K562 (cell line): ENCODE measurements around the gene PRKCB. TPM values are rescaled to one million over a fixed set of nuclear protein-coding genes. Genes with fewer than 3 reads are reported as not detected.

ENCODE experiments used
- ARID1B ChIP-seq: fragments of 450-650 bp; IDR thresholded peaks from 2 replicates; pipeline ENCODE4 v1.6.1; 2016; ENCODE audit warnings: antibody characterized with exemption, mild to moderate bottlenecking, inconsistent platforms
- ARID3A ChIP-seq: IDR thresholded peaks from 2 replicates; pipeline ENCODE4 v1.6.1; 2012; ENCODE audit warnings: low read depth, low read length, improper control_type of control experiment, borderline replicate concordance
- EP400 ChIP-seq: fragments of 450-650 bp; IDR thresholded peaks from 2 replicates; pipeline ENCODE4 v1.6.1; 2017; ENCODE audit warnings: antibody characterized with exemption, mild to moderate bottlenecking, moderate library complexity
- FOXA1 ChIP-seq: fragments of 450-650 bp; IDR thresholded peaks from 2 replicates; pipeline ENCODE4 v1.6.1; 2016; ENCODE audit warnings: mild to moderate bottlenecking, borderline replicate concordance
- GABPB2 ChIP-seq: fragments of 250-450 bp; sonication (Bioruptor Pico); conservative IDR thresholded peaks from 2 replicates; pipeline ENCODE4 v1.5.1; 2021; ENCODE audit warnings: mild to moderate bottlenecking
- GATAD2A ChIP-seq: fragments of 450-650 bp; IDR thresholded peaks from 2 replicates; pipeline ENCODE4 v1.6.1; 2017
- HDAC3 ChIP-seq: fragments of 450-650 bp; IDR thresholded peaks from 2 replicates; pipeline ENCODE4 v1.6.1; 2018; ENCODE audit warnings: borderline replicate concordance, mild to moderate bottlenecking, moderate library complexity; ENCODE audit not compliant: partially characterized antibody
- HNRNPH1 ChIP-seq: fragments of 200-400 bp; formaldehyde crosslinking; optimal IDR thresholded peaks from 2 replicates; pipeline ENCODE3; 2017; ENCODE audit warnings: low read depth, mild to moderate bottlenecking, low read length, moderate library complexity
- JUND ChIP-seq, 2 experiments: IDR thresholded peaks; 2 replicates in 1 of 2; 3 replicates in 1 of 2; pipeline ENCODE4 v1.6.1; 2011; ENCODE audit warnings: borderline replicate concordance in 2 of 2, low read depth in 2 of 2, low read length in 2 of 2, improper control_type of control experiment in 1 of 2, missing biosample characterization in 1 of 2, missing genetic modification characterization in 1 of 2, missing genetic modification reagents in 1 of 2
- PHB ChIP-seq: fragments of 250-450 bp; sonication (Bioruptor Pico); IDR thresholded peaks from 2 replicates; pipeline ENCODE4 v1.5.0; 2021
- PHF21A ChIP-seq: fragments of 450-650 bp; IDR thresholded peaks from 2 replicates; pipeline ENCODE4 v1.6.1; 2017; ENCODE audit warnings: low read depth, borderline replicate concordance
- POLR2AphosphoS5 ChIP-seq: IDR thresholded peaks from 2 replicates; pipeline ENCODE4 v1.6.1; 2011; ENCODE audit warnings: mild to moderate bottlenecking, low read depth, low read length, moderate library complexity; ENCODE audit not compliant: control insufficient read depth, insufficient read depth
- RBM14 ChIP-seq: fragments of 200-400 bp; formaldehyde crosslinking; IDR thresholded peaks from 2 replicates; pipeline ENCODE4 v1.6.1; 2018; ENCODE audit warnings: low read depth, mild to moderate bottlenecking, low read length, moderate library complexity, borderline replicate concordance; ENCODE audit not compliant: insufficient read depth
- RBM15 ChIP-seq: fragments of 200-400 bp; formaldehyde crosslinking; IDR thresholded peaks from 2 replicates; pipeline ENCODE4 v1.6.1; 2018; ENCODE audit warnings: mild to moderate bottlenecking, low read length, moderate library complexity; ENCODE audit not compliant: insufficient read depth
- RCOR1 ChIP-seq, 2 experiments: IDR thresholded peaks; 2 replicates each; pipeline ENCODE4 v1.6.1; 2012; ENCODE audit warnings: low read depth in 2 of 2, low read length in 2 of 2, borderline replicate concordance in 1 of 2, improper control_type of control experiment in 1 of 2
- ZBTB7A ChIP-seq: IDR thresholded peaks from 2 replicates; pipeline ENCODE4 v1.6.1; 2011; ENCODE audit warnings: low read depth, mild to moderate bottlenecking, low read length, moderate library complexity, borderline replicate concordance; ENCODE audit not compliant: control insufficient read depth
- ZEB2 ChIP-seq: fragments of 450-650 bp; IDR thresholded peaks from 2 replicates; pipeline ENCODE4 v1.6.1; 2016
- ZNF444 ChIP-seq: fragments of 250-450 bp; sonication (Bioruptor Pico); IDR thresholded peaks from 2 replicates; pipeline ENCODE4 v1.4.0; 2020; ENCODE audit warnings: mild to moderate bottlenecking, moderate library complexity
- ZNF584 ChIP-seq: fragments of 200-800 bp; sonication (Bioruptor generic); IDR thresholded peaks from 2 replicates; pipeline ENCODE4 v1.6.1; 2016; ENCODE audit warnings: low read depth, mild to moderate bottlenecking, missing genetic modification characterization, missing compliant biosample characterization
- polyA plus RNA-seq, 8 experiments: library from polyadenylated mRNA; depleted of rRNA in 4 of 8; stranded (reverse) in 5 of 8; unstranded in 3 of 8; fragments of >200 nt; fragmentation: Nextera tagmentation in 2 of 8; fragmentation: Illumina TruSeq in 1 of 8; extraction: Ambion mirVana in 2 of 8; extraction: Trizol in 1 of 8; gene quantifications; 2 replicates each; pipeline versions ENCODE4 v1.2.1 to v1.2.3, GENCODE V29; 2011 to 2014; ENCODE audit warnings: inconsistent platforms in 1 of 8, missing spikeins in 1 of 8
- total RNA-seq, 7 experiments: library from RNA; depleted of rRNA in 6 of 7; stranded (reverse); fragments of >200 nt in 6 of 7; fragmentation: Illumina TruSeq in 2 of 7; extraction: Trizol in 2 of 7; gene quantifications; 2 replicates each; pipeline versions ENCODE4 v1.2.1 to v1.2.3, GENCODE V29; 2011 to 2021; ENCODE audit warnings: low replicate concordance in 1 of 7
- TF ChIP-seq, protein P1 (sequence below): sonication (generic); formaldehyde crosslinking; IDR thresholded peaks from 2 replicates; pipeline ENCODE4 v1.8.1; 2023; ENCODE audit warnings: mild to moderate bottlenecking, missing genetic modification reagents
- TF ChIP-seq, protein P2 (sequence below), 3 experiments: fragments of 200-800 bp in 1 of 3; fragments of 250-450 bp in 1 of 3; fragments of 450-650 bp in 1 of 3; sonication (Bioruptor Pico) in 1 of 3; sonication (Bioruptor generic) in 1 of 3; formaldehyde crosslinking in 1 of 3; IDR thresholded peaks; 2 replicates each; pipeline versions ENCODE4 v1.6.1 to v1.8.0; 2016 to 2022; ENCODE audit warnings: mild to moderate bottlenecking in 2 of 3, missing genetic modification characterization in 2 of 3, missing compliant biosample characterization in 1 of 3, moderate library complexity in 1 of 3

PRKCB gene
- total and polyA plus RNA-seq, 9 of the 15 experiments (the other 6 are each of a cell fraction or from before 2014, with no cell fraction given) = 49.9 to 276 (median 148) TPM

GRCh38 chr16:23907457-23907902 is 71.7 kb downstream of the PRKCB start (continued):
- TF ChIP-seq, protein P1, sequence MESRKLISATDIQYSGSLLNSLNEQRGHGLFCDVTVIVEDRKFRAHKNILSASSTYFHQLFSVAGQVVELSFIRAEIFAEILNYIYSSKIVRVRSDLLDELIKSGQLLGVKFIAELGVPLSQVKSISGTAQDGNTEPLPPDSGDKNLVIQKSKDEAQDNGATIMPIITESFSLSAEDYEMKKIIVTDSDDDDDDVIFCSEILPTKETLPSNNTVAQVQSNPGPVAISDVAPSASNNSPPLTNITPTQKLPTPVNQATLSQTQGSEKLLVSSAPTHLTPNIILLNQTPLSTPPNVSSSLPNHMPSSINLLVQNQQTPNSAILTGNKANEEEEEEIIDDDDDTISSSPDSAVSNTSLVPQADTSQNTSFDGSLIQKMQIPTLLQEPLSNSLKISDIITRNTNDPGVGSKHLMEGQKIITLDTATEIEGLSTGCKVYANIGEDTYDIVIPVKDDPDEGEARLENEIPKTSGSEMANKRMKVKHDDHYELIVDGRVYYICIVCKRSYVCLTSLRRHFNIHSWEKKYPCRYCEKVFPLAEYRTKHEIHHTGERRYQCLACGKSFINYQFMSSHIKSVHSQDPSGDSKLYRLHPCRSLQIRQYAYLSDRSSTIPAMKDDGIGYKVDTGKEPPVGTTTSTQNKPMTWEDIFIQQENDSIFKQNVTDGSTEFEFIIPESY = no peak
- peak; percentile 94 for TF ChIP-seq POLR2AphosphoS5
- TF ChIP-seq EP400 = peak; percentile 54; the same call in 1 of the 2 replicates
- no peak for TF ChIP-seq PHF21A
- TF ChIP-seq ARID3A = 0 out of 2 replicates have a peak, but pooled peaks have one; percentile 37
- TF ChIP-seq GABPB2 (CRISPR knock-in tag) = no peak
- peak; percentile 87 to 98; a peak in 3 of 4 replicates for TF ChIP-seq RCOR1 (IDR thresholded peaks at IDR 0.05; ENCODE audit: borderline replicate concordance in 1 of 2, low read depth in 2 of 2, low read length in 2 of 2)
- TF ChIP-seq HDAC3 = peak; percentile 85
- TF ChIP-seq ARID1B = peak; percentile 95
- no peak for TF ChIP-seq RBM15
- peak; percentile 67; the same call in 1 of the 2 replicates for TF ChIP-seq ZEB2
- TF ChIP-seq RBM14 = no peak
- no peak for TF ChIP-seq HNRNPH1
- TF ChIP-seq, protein P2, sequence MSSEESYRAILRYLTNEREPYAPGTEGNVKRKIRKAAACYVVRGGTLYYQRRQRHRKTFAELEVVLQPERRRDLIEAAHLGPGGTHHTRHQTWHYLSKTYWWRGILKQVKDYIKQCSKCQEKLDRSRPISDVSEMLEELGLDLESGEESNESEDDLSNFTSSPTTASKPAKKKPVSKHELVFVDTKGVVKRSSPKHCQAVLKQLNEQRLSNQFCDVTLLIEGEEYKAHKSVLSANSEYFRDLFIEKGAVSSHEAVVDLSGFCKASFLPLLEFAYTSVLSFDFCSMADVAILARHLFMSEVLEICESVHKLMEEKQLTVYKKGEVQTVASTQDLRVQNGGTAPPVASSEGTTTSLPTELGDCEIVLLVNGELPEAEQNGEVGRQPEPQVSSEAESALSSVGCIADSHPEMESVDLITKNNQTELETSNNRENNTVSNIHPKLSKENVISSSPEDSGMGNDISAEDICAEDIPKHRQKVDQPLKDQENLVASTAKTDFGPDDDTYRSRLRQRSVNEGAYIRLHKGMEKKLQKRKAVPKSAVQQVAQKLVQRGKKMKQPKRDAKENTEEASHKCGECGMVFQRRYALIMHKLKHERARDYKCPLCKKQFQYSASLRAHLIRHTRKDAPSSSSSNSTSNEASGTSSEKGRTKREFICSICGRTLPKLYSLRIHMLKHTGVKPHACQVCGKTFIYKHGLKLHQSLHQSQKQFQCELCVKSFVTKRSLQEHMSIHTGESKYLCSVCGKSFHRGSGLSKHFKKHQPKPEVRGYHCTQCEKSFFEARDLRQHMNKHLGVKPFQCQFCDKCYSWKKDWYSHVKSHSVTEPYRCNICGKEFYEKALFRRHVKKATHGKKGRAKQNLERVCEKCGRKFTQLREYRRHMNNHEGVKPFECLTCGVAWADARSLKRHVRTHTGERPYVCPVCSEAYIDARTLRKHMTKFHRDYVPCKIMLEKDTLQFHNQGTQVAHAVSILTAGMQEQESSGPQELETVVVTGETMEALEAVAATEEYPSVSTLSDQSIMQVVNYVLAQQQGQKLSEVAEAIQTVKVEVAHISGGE (CRISPR knock-in tag; IDR thresholded peaks at IDR 0.05) = peak in 1 of 3 experiments; percentile 63; a peak in 1 of 6 replicates
- TF ChIP-seq ZNF444 = no peak
- peak; percentile 57; the same call in 1 of the 2 replicates for TF ChIP-seq JUND (IDR thresholded peaks at IDR 0.05; ENCODE audit: borderline replicate concordance, low read depth, low read length)
- TF ChIP-seq JUND (tag; IDR thresholded peaks at IDR 0.05; ENCODE audit: borderline replicate concordance, low read depth, low read length) = no peak; the same call in 2 of the 3 replicates
- TF ChIP-seq FOXA1 = no peak
- no peak for TF ChIP-seq GATAD2A
- TF ChIP-seq ZNF584 (CRISPR knock-in tag) = peak; percentile 88
- TF ChIP-seq PHB = no peak
- peak; percentile 56; the same call in 1 of the 2 replicates for TF ChIP-seq ZBTB7A
